Measurements from ENCODE around the gene B3GLCT. TPM values are rescaled to one million over a fixed set of nuclear protein-coding genes. Genes with fewer than 3 reads are reported as not detected.

Gene B3GLCT
- total RNA-seq (1 to 10 TPM; 5.2 to 5.6 TPM), polyA plus RNA-seq (10.4 TPM)

DNA sequence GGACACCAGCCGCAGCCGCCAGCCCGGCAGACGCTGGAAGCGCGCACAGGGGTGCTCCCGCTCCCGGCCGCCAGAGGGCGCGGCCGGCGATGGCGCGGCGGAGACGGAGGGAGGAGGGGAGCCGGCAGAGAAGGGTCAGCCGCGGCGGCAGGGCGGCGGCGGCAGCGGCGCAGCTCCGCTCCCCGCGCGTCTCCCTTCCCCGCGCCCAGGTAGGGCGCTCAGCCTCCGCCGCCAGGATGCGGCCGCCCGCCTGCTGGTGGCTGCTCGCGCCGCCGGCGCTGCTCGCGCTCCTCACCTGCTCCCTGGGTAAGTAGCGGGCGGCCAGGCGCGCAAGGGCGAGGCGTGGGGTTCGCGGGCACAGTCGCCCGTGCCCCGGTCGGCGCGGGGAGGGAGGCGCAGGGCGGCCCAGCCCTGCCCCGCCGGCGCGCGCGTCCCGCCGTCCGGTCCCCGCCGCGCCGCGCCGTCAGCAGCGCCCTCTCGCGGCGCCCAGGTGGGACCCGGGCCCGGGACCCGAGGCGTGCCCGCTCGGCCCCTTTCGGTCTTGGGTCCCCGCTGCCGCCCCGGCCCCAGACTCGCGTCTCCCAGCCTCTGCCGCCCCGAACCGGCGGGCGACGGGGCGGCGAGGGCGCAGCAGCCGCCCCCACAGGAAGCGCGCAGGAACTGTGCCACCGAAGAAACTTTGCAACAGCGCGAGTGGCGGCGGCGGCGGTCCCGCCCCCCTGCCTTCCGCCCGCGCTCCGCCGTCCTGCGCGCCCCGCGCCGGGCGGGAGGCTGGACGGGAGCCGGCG is at the start of gene B3GLCT:
TSS of gene B3GLCT (plus strand) at position 127 of the 788 bp plus-strand sequence. CDS start at position 237, 110 bp downstream.
- H3K9me3 ChIP-seq (ENCODE audit: low read length) = no peaks in the 10 kb centered on the region
- H3K27ac ChIP-seq (ENCODE audit: low read depth, low read length) = peak within 1 kb of the TSS; percentile 83
- no peaks in the 10 kb centered on the region for H3K27me3 Mint-ChIP-seq
- ChIA-PET POLR2A (interaction anchor here (1.2 to 1.5 kb wide), 3 partner anchors 9 to 39 kb away, joined by 3 to 10 read pairs (median 6); partner anchors contain the start of gene HSPH1), CTCF (interaction anchor here (0.7 to 1.4 kb wide), 11 partner anchors 11 to 224 kb away, joined by 3 to 5 read pairs (median 3); no protein-coding TSS in a partner anchor)
- no peaks in the 10 kb centered on the region for H3K9me3 Mint-ChIP-seq
- no peaks in the 10 kb centered on the region for H3K27me3 ChIP-seq (ENCODE audit: insufficient read depth, low read length, poor library complexity, severe bottlenecking)
- H3K36me3 Mint-ChIP-seq = peaks cover 0 to 1% (median 0%) of the 10 kb centered on the region in 3 donors
- H3K4me1 Mint-ChIP-seq = peaks cover 24 to 28% (median 25%) of the 10 kb centered on the region in 3 donors
- peak within 1 kb of the TSS; percentile 41 for H3K4me3 ChIP-seq (ENCODE audit: low read length)
- H3K4me1 ChIP-seq (ENCODE audit: insufficient read depth, low read length) = peaks cover 10% of the 10 kb centered on the region
- DNase-seq = peak; percentile 71 to 86 (median 84)
- peak within 1 kb of the TSS; percentile 88 to 98 (median 94) for H3K27ac Mint-ChIP-seq
- H3K36me3 ChIP-seq (ENCODE audit: insufficient read depth, low read length) = no peaks in the 10 kb centered on the region
- H3K4me3 Mint-ChIP-seq = peak within 1 kb of the TSS; percentile 79 to 92 (median 86)

- Mint-ChIP-seq H3K4me1 (peaks cover 11 to 29% (median 16%) of the 10 kb centered on the region in 3 donors), H3K4me3 (no peak overlapping the region), H3K27ac (peak overlapping the region in 4 of 8 donors; percentile 3 to 78 (median 39)), H3K27me3 (no peaks in the 10 kb centered on the region), H3K36me3 (peaks cover 33 to 91% (median 42%) of the 10 kb centered on the region in 3 donors), H3K9me3 (no peaks in the 10 kb centered on the region)
- H3K9me3 ChIP-seq (ENCODE audit: low read length) = no peaks in the 10 kb centered on the region
- H3K27ac ChIP-seq (ENCODE audit: low read depth, low read length) = no peak overlapping the region
- H3K4me3 ChIP-seq (ENCODE audit: low read length) = no peak overlapping the region
- no peak for DNase-seq
- H3K27me3 ChIP-seq (ENCODE audit: insufficient read depth, low read length, poor library complexity, severe bottlenecking) = no peaks in the 10 kb centered on the region
- no peaks in the 10 kb centered on the region for H3K4me1 ChIP-seq (ENCODE audit: insufficient read depth, low read length)
- ChIA-PET CTCF (interaction anchor here (1.3 kb wide), 1 partner anchor 27 kb away, joined by 3 read pairs; no protein-coding TSS in a partner anchor), POLR2A (no interaction called here)
- peaks cover 88% of the 10 kb centered on the region for H3K36me3 ChIP-seq (ENCODE audit: insufficient read depth, low read length)
Measured at GRCh38 chr13:31150315-31150985, 49.3 kb upstream of the B3GLCT start.

GRCh38 chr13:31151837-31152236 is 47.9 kb upstream of the B3GLCT start:
- no peaks in the 10 kb centered on the region for H3K4me1 ChIP-seq (ENCODE audit: insufficient read depth, low read length)
- Mint-ChIP-seq H3K27me3 (no peaks in the 10 kb centered on the region), H3K27ac (no peak overlapping the region), H3K9me3 (no peaks in the 10 kb centered on the region), H3K4me1 (peaks cover 9 to 31% (median 14%) of the 10 kb centered on the region in 3 donors), H3K36me3 (peaks cover 33 to 87% (median 41%) of the 10 kb centered on the region in 3 donors), H3K4me3 (no peak overlapping the region)
- peaks cover 80% of the 10 kb centered on the region for H3K36me3 ChIP-seq (ENCODE audit: insufficient read depth, low read length)
- ChIA-PET POLR2A (no interaction called here), CTCF (interaction anchor here (1.3 kb wide), 1 partner anchor 26 kb away, joined by 3 read pairs; no protein-coding TSS in a partner anchor)
- no peak overlapping the region for H3K27ac ChIP-seq (ENCODE audit: low read depth, low read length)
- no peak overlapping the region for H3K4me3 ChIP-seq (ENCODE audit: low read length)
- no peaks in the 10 kb centered on the region for H3K9me3 ChIP-seq (ENCODE audit: low read length)
- DNase-seq = no peak
- no peaks in the 10 kb centered on the region for H3K27me3 ChIP-seq (ENCODE audit: insufficient read depth, low read length, poor library complexity, severe bottlenecking)

GRCh38 chr13:31154939-31155338 is 44.8 kb upstream of the B3GLCT start:
- no peaks in the 10 kb centered on the region for H3K9me3 Mint-ChIP-seq
- H3K4me1 Mint-ChIP-seq = peaks cover 24 to 47% (median 36%) of the 10 kb centered on the region in 3 donors
- no peaks in the 10 kb centered on the region for H3K27me3 ChIP-seq (ENCODE audit: insufficient read depth, low read length, poor library complexity, severe bottlenecking)
- ChIA-PET POLR2A (no interaction called here), CTCF (interaction anchor here (1.1 kb wide), 1 partner anchor 45 kb away, joined by 5 read pairs; the partner anchor contains the start of gene B3GLCT)
- peak overlapping the region in 1 of 8 donors; percentile 45 for H3K27ac Mint-ChIP-seq
- H3K27ac ChIP-seq (ENCODE audit: low read depth, low read length) = no peak overlapping the region
- peaks cover 58% of the 10 kb centered on the region for H3K36me3 ChIP-seq (ENCODE audit: insufficient read depth, low read length)
- H3K27me3 Mint-ChIP-seq = no peaks in the 10 kb centered on the region
- peaks cover 25 to 78% (median 26%) of the 10 kb centered on the region in 3 donors for H3K36me3 Mint-ChIP-seq
- no peaks in the 10 kb centered on the region for H3K9me3 ChIP-seq (ENCODE audit: low read length)
- no peak overlapping the region for H3K4me3 Mint-ChIP-seq
- H3K4me3 ChIP-seq (ENCODE audit: low read length) = no peak overlapping the region
- peaks cover 3% of the 10 kb centered on the region for H3K4me1 ChIP-seq (ENCODE audit: insufficient read depth, low read length)
- DNase-seq = no peak

DNA sequence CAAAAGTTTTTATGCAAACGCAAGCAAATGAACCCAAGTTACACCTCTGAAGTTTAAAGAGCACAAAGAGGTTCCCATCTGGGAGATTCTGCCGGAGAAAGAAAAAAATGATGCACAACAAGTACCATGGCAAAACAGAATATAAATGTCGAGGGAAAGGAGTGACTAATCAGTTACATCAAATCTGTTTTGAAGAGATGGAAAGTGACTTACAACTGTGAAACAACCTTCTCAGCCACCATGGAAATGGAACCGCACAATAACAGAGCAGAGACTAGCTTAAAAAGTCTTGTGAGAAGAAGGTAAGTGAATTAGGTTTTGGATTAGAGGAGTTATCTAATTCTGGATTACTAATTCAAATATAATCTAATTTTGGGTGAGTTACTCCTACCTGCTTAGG is 40.5 kb upstream of the B3GLCT start:
- ChIA-PET POLR2A (no interaction called here), CTCF (no interaction called here)
- peaks cover 0 to 4% of the 10 kb centered on the region in 2 donors for H3K27me3 Mint-ChIP-seq
- H3K27ac Mint-ChIP-seq = peak overlapping the region in 5 of 8 donors; percentile 21 to 99 (median 29)
- peaks cover 5 to 61% (median 13%) of the 10 kb centered on the region in 3 donors for H3K36me3 Mint-ChIP-seq
- Histone ChIP-seq H3K4me1 (ENCODE audit: insufficient read depth, low read length) (peaks cover 18% of the 10 kb centered on the region), H3K36me3 (ENCODE audit: insufficient read depth, low read length) (peaks cover 15% of the 10 kb centered on the region), H3K9me3 (ENCODE audit: low read length) (no peaks in the 10 kb centered on the region), H3K4me3 (ENCODE audit: low read length) (no peak overlapping the region), H3K27me3 (ENCODE audit: insufficient read depth, low read length, poor library complexity, severe bottlenecking) (no peaks in the 10 kb centered on the region), H3K27ac (ENCODE audit: low read depth, low read length) (no peak overlapping the region)
- peaks cover 41 to 51% (median 50%) of the 10 kb centered on the region in 3 donors for H3K4me1 Mint-ChIP-seq
- DNase-seq = no peak
- H3K4me3 Mint-ChIP-seq = peak overlapping the region; percentile 90 to 99 (median 96)
- no peaks in the 10 kb centered on the region for H3K9me3 Mint-ChIP-seq

- peak; percentile 42 to 71 (median 51) for DNase-seq
- H3K4me3 ChIP-seq (ENCODE audit: low read length) = peak overlapping the region; percentile 98
- Mint-ChIP-seq H3K27ac (peak overlapping the region; percentile 96 to 100 (median 99)), H3K4me1 (peaks cover 39 to 51% (median 50%) of the 10 kb centered on the region in 3 donors), H3K27me3 (peaks cover 0 to 4% of the 10 kb centered on the region in 2 donors), H3K4me3 (peak overlapping the region; percentile 90 to 99 (median 96)), H3K9me3 (no peaks in the 10 kb centered on the region), H3K36me3 (peaks cover 0 to 45% (median 3%) of the 10 kb centered on the region in 3 donors)
- peaks cover 8% of the 10 kb centered on the region for H3K36me3 ChIP-seq (ENCODE audit: insufficient read depth, low read length)
- peak overlapping the region; percentile 97 for H3K27ac ChIP-seq (ENCODE audit: low read depth, low read length)
- CTCF ChIA-PET = interaction anchor here (1.0 kb wide), 1 partner anchor 39 kb away, joined by 3 read pairs; the partner anchor contains the start of gene B3GLCT
- H3K4me1 ChIP-seq (ENCODE audit: insufficient read depth, low read length) = peaks cover 18% of the 10 kb centered on the region
- POLR2A ChIA-PET = interaction anchor here (1.0 kb wide), 1 partner anchor 38 kb away, joined by 6 read pairs; the partner anchor contains the start of gene B3GLCT
- no peaks in the 10 kb centered on the region for H3K27me3 ChIP-seq (ENCODE audit: insufficient read depth, low read length, poor library complexity, severe bottlenecking)
- H3K9me3 ChIP-seq (ENCODE audit: low read length) = no peaks in the 10 kb centered on the region
Measured at GRCh38 chr13:31160857-31161556, 38.8 kb upstream of the B3GLCT start.

GRCh38 chr13:31161557-31162150 is 38.1 kb upstream of the B3GLCT start, which contains the start of gene HSPH1:
Gene HSPH1, minus strand, starts transcription at chr13:31161904. Its CDS starts 322 bp downstream, at chr13:31161582.
- peaks cover 7% of the 10 kb centered on the region for H3K36me3 ChIP-seq (ENCODE audit: insufficient read depth, low read length)
- H3K4me3 Mint-ChIP-seq = peak within 1 kb of the TSS; percentile 90 to 99 (median 96)
- H3K27ac Mint-ChIP-seq = peak within 1 kb of the TSS; percentile 96 to 100 (median 99)
- CTCF ChIA-PET = interaction anchor here (1.0 kb wide), 1 partner anchor 38 kb away, joined by 3 read pairs; the partner anchor contains the start of gene B3GLCT
- no peaks in the 10 kb centered on the region for H3K9me3 ChIP-seq (ENCODE audit: low read length)
- no peaks in the 10 kb centered on the region for H3K9me3 Mint-ChIP-seq
- POLR2A ChIA-PET = interaction anchor here (0.6 to 2.0 kb wide), 3 partner anchors 38 to 39 kb away, joined by 4 to 10 read pairs (median 6); partner anchors contain the start of gene B3GLCT
- H3K27me3 Mint-ChIP-seq = peaks cover 0 to 4% of the 10 kb centered on the region in 2 donors
- H3K27me3 ChIP-seq (ENCODE audit: insufficient read depth, low read length, poor library complexity, severe bottlenecking) = no peaks in the 10 kb centered on the region
- H3K4me1 Mint-ChIP-seq = peaks cover 39 to 50% (median 49%) of the 10 kb centered on the region in 3 donors
- DNase-seq = peak; percentile 96 to 100 (median 99)
- H3K4me1 ChIP-seq (ENCODE audit: insufficient read depth, low read length) = peaks cover 18% of the 10 kb centered on the region
- peak within 1 kb of the TSS; percentile 98 for H3K4me3 ChIP-seq (ENCODE audit: low read length)
- peaks cover 0 to 42% (median 3%) of the 10 kb centered on the region in 3 donors for H3K36me3 Mint-ChIP-seq
- peak within 1 kb of the TSS; percentile 97 for H3K27ac ChIP-seq (ENCODE audit: low read depth, low read length)
